HG03175 (cell line): Measurements from ENCODE around the gene RELA.
"Not testable (repeated sequence)": the region's sequence is repeated elsewhere in the genome, so short reads cannot be mapped to it uniquely, and the experiment has no call there.

ENCODE experiments used
- ATAC-seq: cut with Tn5 transposase; IDR thresholded peaks from one replicate; pipeline ENCODE4 v1.9.1; 2021; ENCODE audit warnings: mild to moderate bottlenecking, moderate library complexity; ENCODE audit not compliant: unreplicated experiment

RELA gene

GRCh38 chr11:65672180-65672860 is 9.6 kb upstream of the RELA start:
- no peak for ATAC-seq

GRCh38 chr11:65663639-65664200 is 1.0 kb upstream of the RELA start:
- no peak for ATAC-seq

- ATAC-seq: peak; percentile 10
Measured at GRCh38 chr11:65662247-65662798, 393 bp downstream of the RELA start.

- ATAC-seq: no peak
Measured at GRCh38 chr11:65661599-65662246, 993 bp downstream of the RELA start.

GRCh38 chr11:65660908-65661307 is 1.8 kb downstream of the RELA start:
- ATAC-seq: not testable (repeated sequence)

- no peak for ATAC-seq
Measured at GRCh38 chr11:65660038-65660437, 2.7 kb downstream of the RELA start.

GRCh38 chr11:65658174-65659021 is 4.3 kb downstream of the RELA start:
- no peak for ATAC-seq

GRCh38 chr11:65657426-65657825 is 5.3 kb downstream of the RELA start:
- no peak for ATAC-seq

GRCh38 chr11:65655570-65656332 is 7.0 kb downstream of the RELA start:
- no peak for ATAC-seq

- ATAC-seq: no peak
Measured at GRCh38 chr11:65654375-65655349, 8.1 kb downstream of the RELA start.

- no peak for ATAC-seq
Measured at GRCh38 chr11:65653229-65654225, 9.2 kb downstream of the RELA start.

GRCh38 chr11:65652511-65653228 is 10.0 kb downstream of the RELA start:
- peak; percentile 71 for ATAC-seq

- no peak for ATAC-seq
Measured at GRCh38 chr11:65651589-65652510, 10.9 kb downstream of the RELA start.

- ATAC-seq: no peak
Measured at GRCh38 chr11:65651339-65651588, 11.5 kb downstream of the RELA start.

GRCh38 chr11:65650547-65651338 is 12.0 kb downstream of the RELA start:
- no peak for ATAC-seq
